HPDE6-E6E7 (cell line): ENCODE measurements around the gene RFX2.

ENCODE experiments used
- DNase-seq: peaks from one replicate; pipeline ENCODE4 v3.0.0; 2011; ENCODE audit warnings: missing footprints; ENCODE audit errors: extremely low spot score

RFX2 gene

DNA sequence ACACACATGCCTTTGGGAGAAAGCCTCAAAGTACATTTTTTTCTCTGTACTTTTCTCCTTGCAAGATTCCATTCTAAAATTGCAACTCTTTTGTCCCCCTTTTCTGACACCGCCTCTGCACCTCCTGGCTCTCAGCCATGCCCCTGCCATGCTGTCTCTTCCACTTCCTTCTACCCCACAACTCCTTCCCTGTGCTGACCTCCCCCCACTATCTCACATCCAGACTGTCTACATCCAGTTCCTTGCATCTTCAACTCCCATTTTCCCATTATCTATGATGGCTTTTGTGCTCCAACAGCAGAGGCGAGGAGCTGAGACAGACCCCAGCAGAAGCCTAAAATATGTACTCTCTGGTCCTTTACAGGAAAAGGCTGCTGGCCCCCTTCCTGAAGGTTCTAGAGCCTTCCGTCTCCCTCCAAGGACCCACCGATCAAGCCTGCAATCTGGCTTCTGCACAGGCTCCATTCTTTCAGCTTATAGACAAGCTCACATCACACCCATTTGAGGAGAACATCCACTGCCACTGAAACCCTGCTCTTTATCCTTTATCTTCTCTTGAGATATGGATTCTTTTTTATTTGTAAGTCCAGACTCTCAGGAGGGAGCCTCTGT is 50.2 kb downstream of the RFX2 start:
- no peak for DNase-seq

DNA sequence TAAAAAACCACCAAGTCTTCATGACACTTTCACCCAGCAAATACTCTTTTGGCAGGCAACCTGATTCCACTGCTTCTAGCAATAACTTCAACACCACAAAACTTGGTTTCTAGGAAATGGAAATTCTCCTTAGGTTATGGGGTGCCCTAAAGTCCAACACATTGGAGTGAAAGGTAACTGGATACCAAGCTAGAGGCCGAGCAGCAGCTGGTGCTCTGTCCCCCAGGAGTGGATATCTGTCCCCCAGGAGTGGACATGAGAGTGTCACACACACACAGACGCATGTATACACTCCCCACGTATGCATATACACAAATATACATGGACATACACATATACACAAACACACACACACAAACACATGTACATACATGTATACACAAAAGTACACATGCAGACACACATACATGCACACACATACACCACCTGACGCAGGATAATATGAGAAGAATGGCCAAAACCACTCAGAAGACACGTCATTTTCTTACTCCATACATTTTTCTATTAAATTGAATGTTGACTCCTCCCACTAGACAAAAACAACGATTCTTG is 50.8 kb downstream of the RFX2 start:
- DNase-seq, result no peak

DNA sequence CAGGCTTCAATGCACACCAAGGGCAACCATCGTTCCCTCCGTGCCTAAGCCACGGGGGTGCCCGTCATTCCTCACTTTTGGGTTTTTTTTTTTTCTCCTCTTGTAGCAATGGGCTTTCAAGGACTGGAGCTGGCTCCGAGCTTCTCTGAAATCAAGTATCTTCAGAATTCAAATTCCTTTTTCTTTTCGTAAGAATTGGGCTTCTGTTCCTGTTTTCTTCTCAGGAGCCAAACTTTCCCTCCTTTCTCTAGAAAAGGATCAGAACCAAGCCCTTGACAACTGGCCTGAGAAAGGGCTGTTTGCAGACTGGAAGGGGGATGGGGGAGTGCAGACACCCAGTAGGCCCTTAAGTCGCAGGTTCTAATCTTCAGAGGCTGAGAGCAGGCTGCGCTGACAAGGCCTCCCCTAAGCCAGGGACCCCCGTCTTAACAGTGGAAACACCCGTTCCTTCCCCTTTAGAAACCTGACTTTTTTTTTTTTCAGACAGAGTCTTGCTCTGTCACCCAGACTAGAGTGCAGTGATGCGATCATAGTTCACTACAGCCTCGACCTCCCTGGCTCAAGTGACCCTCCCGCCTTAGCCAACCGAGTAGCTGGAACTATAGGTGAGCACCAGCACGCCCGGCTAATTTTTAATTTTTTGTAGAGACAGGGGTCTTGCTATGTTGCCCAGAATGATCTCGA is 51.6 kb downstream of the RFX2 start:
- no peak for DNase-seq

DNA sequence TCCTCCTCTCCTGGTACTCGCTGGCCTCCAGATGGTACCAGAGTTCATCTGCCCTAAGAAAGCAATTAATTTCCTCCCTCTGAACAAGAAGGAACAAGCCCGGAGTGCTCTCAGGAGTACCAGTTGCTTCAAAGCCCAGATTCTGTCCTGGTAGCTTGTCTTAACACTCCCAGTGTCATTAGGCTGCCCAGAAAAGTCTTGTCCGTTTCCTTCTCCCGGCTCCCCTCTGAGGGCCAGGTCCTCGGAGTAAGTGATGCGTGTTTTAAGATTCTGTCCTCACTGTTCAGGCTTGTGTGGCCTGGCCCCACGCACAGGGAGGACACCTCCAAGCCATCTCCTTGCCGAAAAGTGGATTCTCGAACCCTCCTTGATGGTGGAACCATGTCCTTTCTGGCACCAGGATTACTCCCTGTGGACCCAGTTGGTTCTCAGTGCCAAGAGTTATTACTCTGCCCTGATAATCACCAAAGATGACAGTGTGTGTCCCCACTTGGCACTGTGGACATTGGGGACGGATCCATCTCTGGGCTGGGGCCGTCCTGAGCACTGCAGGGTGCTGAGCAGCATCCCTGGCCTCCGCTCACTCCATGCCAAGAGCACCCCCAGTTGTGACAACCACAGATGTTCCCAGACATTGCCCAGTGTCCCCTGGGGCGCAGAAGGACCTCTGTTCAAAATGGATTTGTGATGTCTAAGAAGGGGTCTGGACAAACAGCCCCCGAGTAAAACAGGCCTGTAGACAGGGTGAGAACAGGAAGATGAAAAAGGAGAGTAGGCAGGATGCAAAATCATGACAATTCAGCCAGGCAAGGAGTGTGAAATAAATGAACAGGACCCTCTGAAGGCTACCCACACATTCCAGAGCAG is 52.4 kb downstream of the RFX2 start:
- DNase-seq, result no peak

DNA sequence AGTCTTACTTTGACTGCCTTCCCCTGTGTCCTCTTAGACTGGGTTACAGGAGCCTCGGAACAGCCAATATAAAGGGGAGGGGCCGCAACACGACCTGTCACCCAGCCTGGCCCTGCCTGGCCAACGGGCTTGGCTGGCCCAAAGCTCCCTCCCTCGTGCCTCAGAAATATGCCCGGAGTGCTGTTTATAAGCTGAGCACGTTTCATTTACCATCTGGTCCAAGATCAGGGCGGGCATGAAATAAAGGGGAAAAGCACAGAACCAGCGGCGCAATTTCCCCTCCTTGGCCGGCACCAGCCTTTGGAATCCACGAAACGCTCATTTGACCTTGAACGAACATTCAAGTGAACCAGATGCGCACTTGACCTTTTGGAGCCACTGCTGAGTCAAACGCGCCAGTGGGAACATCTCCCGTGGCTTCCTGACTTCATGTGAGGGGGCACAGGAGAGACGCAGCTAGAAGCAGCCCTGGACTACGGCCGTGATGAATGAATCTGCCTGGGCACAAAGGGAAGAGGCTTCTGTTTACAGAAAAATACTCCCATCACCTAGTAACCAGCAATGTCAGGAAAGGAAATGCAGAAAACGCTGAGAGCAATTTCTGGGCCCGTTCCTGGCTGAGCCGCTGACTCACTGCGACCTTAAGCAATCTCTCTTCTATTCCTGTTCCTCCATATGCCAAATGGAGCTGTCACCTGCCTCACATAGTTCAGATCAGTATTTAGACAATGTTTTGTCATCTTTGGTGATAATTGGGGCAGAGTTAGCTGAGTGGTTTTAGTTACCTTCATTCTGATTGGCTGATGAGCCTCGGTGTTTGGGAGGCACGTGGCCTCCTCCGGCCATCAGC is 53.3 kb downstream of the RFX2 start:
- peak; percentile 91 for DNase-seq

DNA sequence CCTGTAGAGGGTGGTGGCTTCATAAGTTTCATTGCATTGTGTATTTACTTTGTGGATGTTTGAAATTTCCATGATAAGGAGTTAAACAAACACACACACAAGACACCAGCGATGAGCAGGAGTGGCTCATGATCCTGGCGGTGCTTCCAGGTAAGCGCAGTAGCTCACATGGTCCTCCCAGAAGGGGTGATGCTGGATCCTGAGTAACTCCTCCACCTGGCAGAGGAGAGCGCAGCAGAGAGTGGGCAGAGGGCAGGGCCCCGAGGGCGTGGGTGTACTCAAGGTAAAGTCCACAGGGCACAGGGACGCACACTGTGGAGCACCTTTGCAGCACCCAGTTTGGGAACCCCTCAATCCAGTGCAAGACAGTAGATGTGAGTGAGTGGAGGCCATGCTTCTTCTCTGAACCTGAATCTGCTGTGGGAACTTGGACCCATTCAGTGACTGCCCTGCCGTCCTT is 54.0 kb downstream of the RFX2 start:
- no peak for DNase-seq

DNA sequence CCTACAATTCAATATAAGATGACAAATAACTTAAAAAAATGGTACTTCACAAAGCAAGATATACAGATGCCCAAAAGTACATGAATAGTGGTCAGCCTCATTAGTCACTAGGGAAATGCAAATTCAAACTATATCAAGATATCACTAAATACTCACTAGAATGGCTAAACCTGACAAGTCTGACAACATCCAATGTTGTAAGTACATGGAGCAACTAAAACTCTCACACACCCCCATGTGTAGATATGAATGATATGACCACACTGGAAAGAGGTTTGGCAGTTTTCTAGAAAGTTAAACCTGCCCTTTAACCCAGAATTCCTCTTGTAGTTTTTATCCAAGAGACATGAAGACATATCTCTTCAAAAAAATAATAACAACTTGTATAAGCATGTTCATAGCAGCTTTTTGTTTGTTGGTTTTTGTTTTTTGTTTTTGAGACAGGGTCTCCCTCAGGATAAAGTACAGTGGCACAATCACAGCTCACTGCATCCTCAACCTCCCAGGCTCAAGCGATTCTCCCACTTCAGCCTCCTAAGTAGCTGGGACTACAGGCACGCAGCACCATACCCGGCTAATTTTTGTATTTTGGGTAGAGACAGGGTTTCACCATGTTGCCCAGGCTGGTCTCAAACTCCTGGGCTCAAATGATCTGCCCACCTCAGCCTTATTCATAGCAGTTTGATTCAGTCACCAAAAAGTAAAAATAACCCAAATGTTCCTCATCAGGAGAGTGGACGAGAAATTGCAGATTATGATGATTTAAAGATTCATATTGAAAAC is 55.1 kb downstream of the RFX2 start:
- DNase-seq, result no peak

DNA sequence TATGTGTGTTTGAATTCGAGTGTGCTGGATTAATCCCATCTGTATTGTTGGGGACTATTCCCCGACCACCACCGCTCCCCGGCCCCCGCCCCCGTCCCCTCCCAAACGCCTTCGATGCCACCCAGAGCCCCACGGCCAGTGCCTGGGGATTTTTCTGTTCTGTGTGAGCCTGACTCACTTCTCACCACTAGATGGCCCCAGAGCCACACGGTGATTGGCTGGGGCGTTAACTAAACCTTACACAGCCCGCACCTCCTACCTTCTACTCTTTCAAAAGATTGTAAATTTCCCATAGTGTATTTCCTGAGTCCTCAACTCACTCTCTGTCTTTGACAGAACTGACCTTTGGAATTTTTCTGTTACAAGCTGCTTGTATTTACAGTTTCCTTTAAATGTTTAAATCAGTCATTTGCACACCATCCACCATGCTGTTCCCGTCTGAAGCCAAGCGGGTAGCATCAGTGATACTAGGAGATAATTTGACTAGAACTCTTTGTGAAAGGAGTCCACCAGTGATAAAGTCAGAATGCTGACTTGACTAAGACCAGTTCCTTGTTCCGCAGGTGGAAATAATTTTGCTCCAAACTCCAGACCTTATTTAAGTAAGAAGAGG is 61.4 kb downstream of the RFX2 start:
- DNase-seq, result peak; percentile 88

DNA sequence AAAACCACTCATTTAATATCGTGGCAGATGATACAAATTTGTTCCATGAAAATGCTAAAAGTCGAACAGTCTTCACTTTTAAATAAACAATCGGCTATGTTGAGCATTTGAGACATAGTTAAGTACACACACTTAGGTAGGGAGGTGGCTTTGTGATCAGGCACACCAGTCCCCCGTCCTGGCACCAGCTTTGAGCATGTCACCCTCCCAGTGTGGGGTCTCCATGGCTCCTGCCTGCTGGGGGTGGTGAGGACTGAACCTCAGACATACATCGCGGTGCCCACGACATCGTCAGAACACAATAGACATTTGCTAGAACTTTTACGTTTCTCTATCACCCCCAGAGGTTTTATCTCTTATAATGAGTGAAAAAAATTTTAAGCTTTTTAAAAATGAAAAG is 62.0 kb downstream of the RFX2 start:
- no peak for DNase-seq

DNA sequence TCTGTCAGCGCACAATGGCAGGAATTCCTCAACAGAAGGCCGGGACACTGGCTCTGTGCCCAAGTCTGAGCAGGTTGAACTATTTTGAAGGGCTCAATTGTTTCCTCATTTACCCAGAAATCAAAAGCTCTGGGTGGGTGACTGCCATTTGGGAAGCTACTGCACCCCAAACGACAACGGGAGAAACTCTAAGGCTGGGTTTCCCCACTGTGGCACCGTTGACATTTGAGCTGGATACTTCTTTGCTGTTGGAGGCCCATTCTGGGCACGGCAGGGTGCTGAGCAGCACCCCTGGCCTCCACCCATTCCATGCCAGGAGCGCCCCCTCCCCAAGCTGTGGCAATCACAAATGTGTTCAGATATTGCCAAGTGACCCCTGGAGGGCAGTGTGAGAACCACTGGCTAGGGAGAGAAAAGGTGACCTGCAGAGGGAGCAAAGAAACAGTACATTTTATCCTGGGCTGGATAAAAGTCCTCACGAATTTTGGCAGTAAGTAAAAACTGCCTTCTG is 62.5 kb downstream of the RFX2 start:
- no peak for DNase-seq

DNA sequence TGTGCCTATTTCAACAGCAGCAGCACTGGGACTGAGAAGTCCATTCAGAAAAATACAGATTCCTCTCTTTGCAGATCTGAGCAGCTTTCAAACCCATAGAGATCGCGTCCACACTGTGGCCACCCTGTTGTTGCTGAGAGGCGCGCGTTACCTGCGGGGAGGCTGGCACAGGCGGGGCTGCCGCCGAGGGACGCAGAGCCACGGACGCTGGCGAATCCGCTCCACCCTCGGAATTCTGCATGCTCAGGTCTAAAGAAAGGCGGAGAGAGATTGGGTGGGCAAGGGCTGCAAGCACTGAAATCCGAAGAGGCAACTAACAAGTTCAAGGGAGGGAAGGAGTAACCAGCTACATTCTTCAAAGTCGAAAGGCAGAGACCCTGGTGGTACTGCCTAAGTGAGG is 63.0 kb downstream of the RFX2 start:
- DNase-seq, result no peak

DNA sequence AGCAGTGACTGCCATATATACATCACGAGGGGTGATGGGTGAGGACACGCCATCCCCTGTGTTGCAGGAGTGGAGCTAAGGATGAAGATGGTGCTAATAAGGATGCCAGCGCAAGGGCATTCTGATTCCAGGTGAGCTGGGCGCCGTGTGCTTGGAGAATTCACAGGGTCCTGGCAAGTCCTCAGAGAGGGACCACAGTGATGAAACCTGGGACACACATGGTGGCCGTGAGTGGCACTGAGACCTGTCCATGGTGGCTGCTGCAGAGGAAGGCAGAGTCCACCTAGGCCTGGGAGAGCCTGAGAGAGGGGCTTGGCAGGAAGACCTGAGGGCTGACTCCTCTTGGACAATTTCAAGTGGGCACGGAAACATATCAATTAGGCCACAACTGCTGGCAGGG is 65.2 kb downstream of the RFX2 start:
- DNase-seq, result no peak

DNA sequence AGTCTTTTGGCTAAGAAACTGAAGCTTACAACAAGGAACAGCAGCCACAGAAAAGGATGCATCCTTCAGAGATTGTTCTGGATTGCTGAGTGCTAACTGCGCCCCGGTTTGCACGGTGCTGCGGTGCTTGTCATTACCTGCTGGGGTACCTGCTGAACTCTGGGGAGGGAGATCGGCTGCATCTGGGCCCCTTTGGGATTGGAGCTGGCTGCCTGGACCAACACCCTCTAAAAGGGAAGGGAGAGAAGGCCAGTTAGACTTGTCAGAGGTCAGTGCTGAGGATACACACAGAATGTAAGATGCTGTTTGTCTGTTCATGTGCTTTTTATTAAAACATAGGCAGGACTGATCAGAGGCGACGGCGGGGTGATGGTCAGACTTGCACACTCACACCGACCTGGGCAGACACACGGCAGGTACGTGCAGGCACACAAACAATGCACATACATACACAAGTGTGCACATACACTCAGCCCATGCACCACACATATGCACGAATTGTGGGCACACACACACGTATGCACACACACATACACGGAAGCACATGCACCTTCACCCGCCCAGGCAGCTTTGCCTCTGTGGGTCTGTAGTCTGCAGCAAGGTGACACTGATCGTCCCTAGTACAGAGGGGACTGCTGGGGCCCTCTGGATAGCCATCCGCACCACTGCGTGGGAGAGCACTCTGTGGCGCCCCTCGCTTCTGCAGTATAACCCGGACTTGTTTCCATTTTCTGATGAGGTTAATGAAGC is 66.1 kb downstream of the RFX2 start:
- no peak for DNase-seq

DNA sequence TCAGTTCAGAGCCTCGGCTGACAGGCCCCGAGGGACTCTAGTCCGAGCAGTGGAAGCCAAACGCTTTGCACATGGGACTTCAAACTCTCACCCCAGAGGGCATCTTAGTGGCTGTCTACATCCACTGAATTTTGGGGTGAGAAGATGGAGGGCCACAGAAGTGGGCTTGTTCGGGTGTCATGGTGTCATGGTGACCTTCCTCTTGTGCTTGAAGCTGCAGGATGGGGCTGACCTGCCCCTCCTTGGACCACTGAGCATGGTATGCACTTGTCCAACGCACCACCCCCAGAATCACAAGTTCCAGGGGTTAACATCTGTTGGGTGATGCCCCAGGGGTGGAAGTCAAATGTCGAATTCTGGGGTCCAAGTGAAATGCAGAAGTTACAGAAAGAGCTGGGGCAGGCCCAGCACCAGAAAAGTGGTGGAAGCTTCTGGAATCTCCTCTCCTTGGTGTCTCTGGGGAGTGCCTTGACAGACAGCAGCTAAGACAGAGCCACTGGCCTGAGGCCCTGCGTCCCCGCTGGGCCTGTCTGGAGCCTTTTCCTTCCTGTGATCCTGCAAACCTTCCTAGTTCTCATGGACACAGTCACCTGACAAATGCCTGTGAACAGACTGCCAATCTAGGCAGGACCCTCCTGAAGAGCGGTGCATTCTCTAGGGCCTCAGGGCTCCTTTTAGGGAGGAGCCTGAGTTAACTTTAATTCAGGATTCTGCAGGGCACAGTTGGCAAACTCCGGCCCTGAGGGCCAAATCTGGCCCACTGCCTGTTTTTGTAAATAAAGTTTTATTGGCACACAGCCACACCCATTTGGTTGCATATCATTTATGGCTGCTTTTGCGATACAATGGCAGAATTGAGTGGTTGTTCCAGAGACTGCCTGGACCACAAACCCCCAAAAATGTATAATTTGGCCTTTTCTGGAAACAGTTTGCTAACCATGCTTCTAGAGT is 67.2 kb downstream of the RFX2 start:
- DNase-seq, result no peak

DNA sequence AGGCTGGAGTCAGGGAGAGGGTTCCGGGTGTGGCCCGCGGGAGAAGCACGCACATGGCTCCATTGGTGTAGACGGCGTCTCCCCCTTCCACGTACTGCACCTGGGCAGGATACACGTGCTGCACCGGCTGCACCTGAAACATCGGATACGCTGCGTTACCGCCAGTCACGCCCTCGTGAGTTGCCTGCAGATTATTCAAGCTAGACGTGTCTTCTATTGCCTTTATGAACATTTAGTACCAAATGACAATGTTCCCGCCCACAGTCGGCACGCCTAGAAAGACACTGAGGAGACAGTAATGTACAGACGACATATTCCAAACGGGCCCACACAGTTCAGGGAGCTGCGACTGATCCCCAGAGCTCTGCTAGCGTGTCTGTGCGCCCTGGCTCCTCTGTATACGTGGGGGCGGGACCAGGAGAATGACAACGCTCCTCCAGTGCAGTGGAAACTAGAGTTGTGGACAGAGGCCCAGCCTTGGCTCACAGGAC is 68.3 kb downstream of the RFX2 start:
- DNase-seq, result no peak

DNA sequence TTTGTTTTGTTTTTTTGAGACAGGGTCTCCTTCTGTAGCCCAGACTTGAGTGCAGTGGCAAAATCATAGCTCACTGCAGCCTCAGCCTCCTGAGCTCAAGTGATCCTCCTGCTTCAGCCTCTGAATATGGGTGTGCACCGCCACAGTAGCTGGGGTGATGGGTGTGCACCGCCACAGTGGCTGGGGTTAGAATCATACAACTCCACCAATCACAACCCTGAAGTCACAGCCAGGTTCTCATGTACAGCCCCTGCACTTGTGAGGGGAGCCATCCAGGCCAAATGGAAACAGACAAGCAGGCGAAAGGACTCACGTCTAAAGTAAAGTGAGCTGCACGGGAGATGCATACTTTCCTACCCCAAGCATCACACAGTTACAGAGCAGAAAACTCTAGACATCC is 69.2 kb downstream of the RFX2 start:
- DNase-seq, result no peak

DNA sequence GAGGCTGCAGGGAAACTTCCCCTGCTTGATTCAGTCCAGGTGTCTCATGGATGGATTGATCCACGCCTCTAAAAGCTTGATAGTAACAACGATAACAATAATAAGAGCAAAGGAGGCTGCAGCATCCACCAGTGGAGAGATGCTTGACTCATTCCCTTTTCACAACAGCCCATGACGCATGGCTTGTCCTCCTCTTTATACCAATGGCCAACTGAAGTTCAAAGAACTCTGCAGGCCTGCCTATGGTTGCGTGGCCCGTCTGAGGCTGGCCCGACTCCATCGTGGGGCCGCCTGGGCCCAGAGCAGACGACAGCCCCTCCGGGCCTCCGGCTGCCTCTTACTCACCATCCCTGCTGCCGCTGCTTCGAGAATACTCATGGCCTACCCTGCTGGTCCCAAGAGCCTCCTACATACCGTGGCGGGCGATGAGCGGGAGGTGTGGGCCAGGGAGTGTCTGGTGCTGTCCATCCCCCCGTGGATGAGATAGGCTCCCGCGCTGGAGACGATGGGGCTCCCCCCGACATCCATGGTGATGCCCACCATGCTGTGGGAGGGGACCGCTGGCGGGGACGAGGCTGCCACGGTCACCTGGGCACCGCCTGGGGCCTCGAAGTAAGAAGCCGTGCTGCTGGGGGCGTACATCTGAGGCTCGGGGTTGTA is 70.6 kb downstream of the RFX2 start:
- DNase-seq, result no peak
